Left colon (tissue), 2 donors: ENCODE data around the gene ZBTB44. TPM values are rescaled to one million over a fixed set of nuclear protein-coding genes. Genes with fewer than 3 reads are reported as not detected.
"Not testable (repeated sequence)": the region's sequence is repeated elsewhere in the genome, so short reads cannot be mapped to it uniquely, and the experiment has no call there.

Experiments used
- ATAC-seq: fragments of 200-7000 bp; cut with Tn5 transposase; one replicate; pipeline ENCODE4 v1.9.1; 2020; ENCODE audit warnings: mild to moderate bottlenecking, moderate library complexity
- DNase-seq, 2 donors: peaks; one replicate each; pipeline ENCODE4 v3.0.0-alpha.2; 2020
- intact Hi-C, 2 donors: fragments of 100-400 bp; cut with DNase I in 1 of 2; cut with micrococcal nuclease in 1 of 2; formaldehyde crosslinking; loops; one replicate each; pipeline versions ENCODE4 v1.11.2 to v1.14.0; 2022; cut with DNase I, micrococcal nuclease
- total RNA-seq, 2 donors: library from RNA; stranded (reverse); fragmentation: NEBNext Ultra II Directional; extraction: Animal tissue kit (Norgen Biotek cat#: 25700); gene quantifications; one replicate each; pipeline ENCODE4 v1.2.1, GENCODE V29; 2021
- donor health status: DM: no; HTN: no; CAD: no.
- donor health status: DM: yes; HTN: yes; CAD: no.

The ZBTB44 gene
- total RNA-seq, 2 donors from 2014 or later: 23.3 to 30.2 TPM

DNA sequence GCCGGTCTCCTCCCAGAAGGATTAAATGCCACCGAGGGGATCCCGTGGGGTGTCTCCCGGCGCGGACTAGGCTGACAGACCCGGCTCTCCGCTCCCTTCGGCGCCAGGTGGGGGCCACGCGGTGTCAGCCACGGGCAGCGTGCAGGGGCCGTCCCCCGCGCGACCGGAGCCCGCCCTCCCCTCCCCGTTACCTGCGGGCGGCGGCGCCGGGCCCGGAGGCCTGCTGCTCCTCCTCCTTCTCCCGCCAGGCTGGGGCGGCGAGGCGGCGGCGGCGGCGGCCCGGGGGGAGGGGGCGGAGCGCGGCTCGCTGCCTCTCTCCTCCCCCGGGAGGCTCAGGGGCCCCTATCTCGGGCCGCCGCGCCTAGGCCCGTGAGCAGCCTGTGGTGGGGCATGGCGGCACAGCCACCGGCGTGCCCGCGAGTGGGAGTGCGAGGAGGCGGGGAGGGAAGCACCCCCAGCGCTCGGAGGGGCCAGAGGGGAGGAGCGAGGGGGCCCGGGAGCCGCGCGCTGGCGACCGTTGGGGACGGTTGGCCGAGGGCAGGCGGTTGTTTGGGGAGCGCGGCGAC lies 450 bp downstream of the ZBTB44 start:
- peak; percentile 84 for ATAC-seq
- DNase-seq: peak; percentile 63 to 74
- intact Hi-C loops: no loop called here

DNA sequence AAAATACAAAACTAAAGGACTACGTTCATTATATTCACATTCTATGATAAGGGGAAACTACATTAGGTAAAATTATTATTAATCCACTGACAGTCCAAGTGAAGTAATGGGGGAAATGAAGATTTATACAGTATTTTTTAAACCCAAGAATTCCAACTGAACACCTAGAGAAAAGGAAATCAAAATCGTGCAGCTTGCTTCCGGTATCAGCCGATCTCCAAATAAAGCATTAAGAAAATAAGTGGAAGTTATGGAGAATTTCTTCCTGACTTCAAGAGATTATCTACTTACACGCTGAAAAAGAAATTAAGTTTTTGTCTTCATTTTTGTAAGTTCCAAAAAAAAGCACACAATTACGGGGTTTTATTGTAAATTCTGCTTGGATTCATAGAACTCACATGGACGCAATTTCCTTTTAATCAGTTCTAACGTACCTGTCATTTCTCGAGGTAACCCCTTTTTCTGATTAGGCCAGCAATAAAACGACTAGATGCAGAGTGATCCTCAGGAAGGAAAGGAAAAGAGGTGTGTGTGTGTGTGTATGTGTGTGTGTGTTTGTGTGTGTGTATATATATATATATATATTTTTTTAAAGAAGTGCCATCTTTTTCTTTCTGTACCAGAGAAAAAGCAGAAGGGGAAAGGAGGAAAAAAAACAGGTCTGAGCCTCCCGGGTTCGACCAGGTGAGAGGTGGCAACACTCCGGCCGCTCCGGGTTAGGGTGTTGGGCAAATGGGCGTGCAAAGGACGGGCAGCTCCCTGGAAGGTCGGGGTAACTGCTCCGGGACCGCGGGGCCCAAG lies 1.1 kb downstream of the ZBTB44 start:
- intact Hi-C loops: no loop called here
- ATAC-seq: peak; percentile 45
- DNase-seq: no peak

DNA sequence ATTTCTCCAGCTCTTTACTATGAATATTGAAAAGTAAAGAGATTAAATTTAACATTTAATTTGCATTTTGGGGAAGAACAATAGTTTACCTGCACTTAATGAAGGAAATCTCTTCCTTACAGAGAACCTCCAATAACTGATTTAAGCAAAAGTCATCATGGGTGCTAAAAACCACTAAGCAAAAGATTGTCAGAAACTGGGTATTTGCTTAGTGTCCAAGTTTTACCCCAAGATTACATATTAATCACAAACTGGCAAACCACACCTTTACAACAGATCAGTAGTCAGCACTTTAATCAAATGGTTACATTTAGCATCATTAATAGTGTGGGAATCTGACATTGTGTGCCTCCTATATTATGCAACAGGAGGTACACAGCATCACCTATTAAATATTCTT lies 2.7 kb downstream of the ZBTB44 start:
- intact Hi-C loops: no loop called here
- ATAC-seq (no peak), DNase-seq (no peak)

DNA sequence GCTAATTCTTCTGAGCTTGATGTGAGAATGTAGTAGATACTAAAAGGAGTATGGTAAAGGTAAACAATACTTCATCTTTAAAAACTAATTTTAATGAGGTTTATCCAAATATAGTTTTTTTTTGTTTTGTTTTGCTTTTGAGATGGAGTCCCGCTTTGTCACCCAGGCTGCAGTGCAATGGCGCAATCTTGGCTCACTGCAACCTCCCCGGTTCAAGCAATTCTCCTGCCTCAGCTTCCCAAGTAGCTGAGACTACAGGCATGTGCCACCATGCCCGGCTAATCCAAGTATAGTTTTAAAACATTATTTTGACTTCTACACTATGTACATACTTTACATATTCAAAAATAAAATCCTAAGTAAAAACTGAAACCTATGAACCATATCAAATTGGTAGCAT lies 4.1 kb downstream of the ZBTB44 start:
- no peak for ATAC-seq
- no peak for DNase-seq
- intact Hi-C loops: no loop called here

DNA sequence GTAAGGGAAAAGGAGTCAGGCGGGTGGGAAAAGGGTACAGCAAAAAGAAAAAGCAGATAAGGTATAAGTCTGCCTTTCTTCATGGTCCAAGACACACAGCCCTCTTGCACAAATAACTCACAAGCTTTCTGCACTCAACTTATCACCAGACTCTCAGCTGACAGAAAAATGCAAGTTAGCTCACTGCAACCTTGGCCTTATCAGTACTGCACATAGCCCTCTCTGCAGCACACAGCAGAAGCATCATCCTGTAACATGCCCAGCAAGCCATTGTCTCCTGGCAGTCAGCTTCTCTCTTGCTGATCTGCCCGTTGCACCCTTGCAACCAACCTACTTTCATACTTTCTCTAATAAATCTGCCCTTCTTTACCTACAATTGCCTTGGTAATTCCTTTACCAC lies 5.8 kb downstream of the ZBTB44 start:
- DNase-seq (no peak), ATAC-seq (no peak)
- intact Hi-C loops: no loop called here

DNA sequence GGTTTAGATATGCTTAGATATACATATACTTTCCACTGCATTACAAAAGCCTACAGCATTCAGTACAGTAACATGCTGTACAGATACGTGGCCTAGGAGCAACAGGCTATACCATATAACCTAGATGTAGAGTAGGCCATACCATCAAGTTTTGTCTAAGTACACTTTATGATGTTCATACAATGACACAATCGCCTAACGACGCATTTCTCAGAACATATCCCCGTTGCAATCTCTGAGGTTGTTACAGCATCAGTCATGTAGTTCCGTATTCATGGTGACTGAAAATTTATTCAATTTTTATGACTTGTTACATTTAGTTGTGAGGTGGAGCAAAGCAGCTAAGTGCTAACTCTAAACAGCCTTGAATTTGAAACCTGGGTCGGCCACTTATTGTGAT lies 6.7 kb downstream of the ZBTB44 start:
- no peak for ATAC-seq
- intact Hi-C loops: no loop called here

DNA sequence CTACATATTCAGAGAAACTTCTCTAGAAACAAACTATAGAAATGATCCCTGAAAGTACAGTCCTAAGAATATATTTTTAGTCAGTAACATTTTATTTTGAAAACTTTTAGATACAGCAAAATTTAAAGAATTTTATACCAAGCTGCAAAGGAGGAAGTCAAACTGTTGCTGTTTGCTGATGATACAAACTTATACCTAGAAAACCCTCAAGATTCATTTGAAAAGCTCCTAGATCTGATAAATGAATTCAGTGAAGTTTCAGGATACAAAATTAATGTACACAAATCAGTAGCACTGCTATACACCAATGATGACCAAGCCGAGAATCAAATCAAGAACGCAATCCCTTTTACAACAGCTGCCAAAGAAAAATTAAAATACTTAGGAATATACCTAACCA lies 10.1 kb downstream of the ZBTB44 start:
- ATAC-seq (no peak), DNase-seq (no peak)
- intact Hi-C loops: no loop called here

More for the DNA sequence above, 6.7 kb downstream of the ZBTB44 start:
- DNase-seq: no peak

DNA sequence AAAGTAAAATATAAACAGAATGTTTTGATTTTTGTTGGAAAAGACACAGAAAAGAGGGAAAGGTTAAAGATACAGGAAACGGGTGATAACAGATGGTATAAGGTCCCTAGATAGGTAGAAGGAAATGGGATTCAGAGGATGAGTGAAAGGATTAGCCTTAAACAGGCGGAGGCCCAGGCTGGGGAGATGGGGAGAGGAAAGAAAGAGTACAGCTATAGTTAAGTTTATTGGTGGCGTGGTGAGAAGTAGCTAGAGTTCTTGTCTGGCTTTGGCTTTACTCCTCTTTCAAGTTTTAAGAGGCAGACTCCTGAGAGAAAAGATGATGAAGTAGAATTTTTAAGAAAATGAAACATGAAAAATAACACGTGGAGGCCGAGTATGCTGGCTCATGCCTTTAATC lies 13.7 kb downstream of the ZBTB44 start:
- intact Hi-C loops: no loop called here
- ATAC-seq (no peak), DNase-seq (no peak)

DNA sequence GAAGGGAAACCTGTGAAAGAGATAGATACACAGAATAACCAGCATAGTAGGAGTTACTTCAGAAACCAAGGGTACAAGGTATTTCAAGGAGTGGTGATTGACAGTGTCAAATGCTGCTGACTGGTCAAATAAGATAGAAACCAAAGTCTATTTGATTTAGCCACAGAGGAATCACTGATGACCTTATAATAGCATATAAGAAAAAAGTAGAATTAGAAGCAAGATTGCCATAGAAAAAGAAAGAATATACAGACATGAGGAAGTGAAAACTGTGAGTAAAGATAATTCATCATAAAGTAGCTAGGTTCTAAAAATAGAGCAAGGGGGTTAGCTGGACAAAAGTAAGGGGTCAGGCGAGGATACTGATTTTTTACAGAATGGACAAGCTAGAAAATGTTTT lies 14.2 kb downstream of the ZBTB44 start:
- DNase-seq (no peak), ATAC-seq (no peak)
- intact Hi-C loops: no loop called here

DNA sequence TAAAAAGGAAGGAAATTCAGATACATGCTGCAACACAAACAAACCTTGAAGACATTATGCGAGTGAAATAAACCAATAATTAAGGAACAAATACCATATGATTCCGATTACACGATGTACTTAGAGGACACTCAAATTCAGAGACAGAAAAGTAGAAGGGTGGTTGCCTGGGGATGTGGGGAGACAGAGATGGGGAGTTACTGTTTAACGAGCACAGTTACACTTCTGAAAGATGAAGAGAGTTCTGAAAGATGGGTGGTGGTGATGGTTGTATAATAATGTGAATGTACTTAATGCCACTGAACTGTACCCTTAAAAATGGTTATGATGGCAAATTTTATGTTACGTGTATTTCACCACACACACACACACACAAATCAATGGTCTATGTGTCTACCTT lies 14.7 kb downstream of the ZBTB44 start:
- DNase-seq: no peak
- intact Hi-C loops: no loop called here
- no peak for ATAC-seq

DNA sequence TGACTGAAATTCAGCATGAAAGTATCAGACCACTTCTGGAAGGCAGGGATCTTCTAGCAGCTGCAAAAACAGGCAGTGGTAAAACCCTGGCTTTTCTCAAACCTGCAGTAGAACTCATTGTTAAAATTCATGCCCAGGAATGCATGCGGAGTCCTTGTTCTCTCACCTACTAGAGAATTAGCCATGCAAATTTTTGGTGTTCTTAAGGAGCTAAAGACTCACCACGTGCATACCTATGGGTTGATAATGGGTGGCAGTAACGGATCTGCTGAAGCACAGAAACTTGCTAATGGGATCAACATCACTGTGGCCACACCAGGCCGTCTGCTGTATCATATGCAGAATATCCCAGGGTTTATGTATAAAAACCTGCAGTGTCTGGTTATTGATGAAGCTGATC lies 19.1 kb downstream of the ZBTB44 start:
- no peak for DNase-seq
- intact Hi-C loops: no loop called here
- no peak for ATAC-seq

DNA sequence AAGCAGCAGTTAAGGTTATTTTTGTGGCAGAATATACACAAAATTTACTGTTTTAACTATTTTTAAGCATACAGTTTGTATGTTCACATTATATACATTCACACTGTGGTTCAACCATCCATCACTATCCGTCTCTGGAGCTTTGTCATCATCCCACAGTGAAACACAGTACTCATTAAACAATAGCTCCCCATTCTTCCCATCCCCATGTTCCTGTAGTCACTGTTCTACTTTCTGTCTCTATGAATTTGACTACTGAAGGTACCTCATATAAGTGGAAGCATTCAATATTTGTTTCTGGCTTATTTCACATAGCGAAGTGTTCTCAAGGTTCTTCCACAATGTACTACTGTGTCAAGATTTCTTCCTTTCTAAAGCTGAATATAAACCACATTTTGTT lies 32.6 kb downstream of the ZBTB44 start:
- ATAC-seq: no peak

DNA sequence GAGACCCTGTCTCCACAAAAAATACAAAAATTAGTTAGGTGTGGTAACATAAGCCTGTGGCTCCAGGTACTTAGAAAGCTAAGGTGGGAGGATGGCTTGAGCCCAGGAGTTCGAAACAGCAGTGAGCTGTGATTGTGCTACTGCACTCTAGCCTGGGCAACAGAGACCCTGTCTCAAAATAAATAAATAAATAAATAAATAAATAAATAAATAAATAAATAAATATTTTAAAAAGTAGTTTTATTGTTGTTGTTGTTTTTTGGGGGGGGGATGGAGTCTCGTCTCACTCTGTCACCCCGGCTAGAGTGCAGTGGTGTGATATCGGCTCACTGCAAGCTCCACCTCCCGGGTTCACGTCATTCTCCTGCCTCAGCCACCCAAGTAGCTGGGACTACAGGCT lies 33.4 kb downstream of the ZBTB44 start:
- ATAC-seq, intact Hi-C loops, DNase-seq: not testable (repeated sequence)

More for the DNA sequence above, 32.6 kb downstream of the ZBTB44 start:
- intact Hi-C loops: no loop called here
- no peak for DNase-seq

DNA sequence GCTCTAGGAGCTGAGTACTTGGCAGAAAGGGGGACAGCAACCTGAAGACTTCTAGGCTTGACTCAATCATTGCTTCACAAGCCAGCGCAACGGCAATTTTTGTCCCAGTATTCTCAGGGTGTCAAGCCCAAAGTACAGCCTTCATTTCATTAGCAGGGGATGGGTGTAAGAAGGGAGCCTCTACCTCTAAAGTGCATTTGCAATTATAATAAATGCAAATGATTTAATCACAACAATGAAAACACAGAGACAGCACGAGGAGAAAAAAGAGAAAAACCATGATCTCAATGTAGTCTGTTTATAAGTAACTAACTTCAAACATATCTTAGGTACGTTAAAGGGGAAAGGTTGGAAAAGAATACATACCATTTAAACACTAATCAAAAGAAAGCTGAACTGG lies 34.7 kb downstream of the ZBTB44 start:
- ATAC-seq: no peak
- no peak for DNase-seq
- intact Hi-C loops: no loop called here

DNA sequence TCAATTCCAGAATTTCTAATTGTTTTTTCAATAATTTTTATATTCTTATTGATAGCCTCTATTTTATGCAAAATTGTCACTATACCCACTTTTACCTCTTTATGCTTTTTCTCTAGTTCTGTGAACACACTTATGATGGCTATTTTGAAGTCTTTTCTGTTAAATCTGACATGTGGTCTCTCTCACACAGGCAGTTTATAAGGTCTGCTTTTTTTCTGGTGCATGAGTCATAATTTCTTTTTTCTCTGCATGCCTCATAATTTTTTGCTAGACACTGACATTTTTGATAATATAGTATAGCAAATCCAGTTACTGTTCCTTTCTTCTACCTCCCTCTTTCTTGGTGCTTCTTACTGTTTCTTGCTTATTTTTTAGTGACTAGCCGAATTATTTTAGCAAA lies 36.0 kb downstream of the ZBTB44 start:
- ATAC-seq (no peak), DNase-seq (no peak)
- intact Hi-C loops: no loop called here

DNA sequence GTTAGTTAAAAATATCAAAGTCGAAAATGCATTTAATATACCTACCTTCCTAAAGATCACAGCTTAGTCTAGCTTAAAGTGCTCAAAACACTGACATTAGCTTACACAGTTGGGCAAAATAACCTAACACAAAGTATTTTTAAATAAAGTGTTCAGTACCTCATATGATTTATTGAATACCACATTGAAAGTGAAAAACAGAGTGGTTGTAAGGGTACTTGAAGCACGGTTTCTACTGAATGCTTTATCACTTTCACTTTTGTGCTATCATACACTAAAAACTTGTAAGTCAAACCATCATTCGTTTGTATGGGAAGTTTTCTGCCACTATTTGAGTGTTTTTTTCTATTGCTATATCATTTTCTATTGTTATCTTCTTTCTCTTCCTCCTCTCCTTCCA lies 36.6 kb downstream of the ZBTB44 start:
- intact Hi-C loops: no loop called here
- no peak for DNase-seq
- no peak for ATAC-seq

DNA sequence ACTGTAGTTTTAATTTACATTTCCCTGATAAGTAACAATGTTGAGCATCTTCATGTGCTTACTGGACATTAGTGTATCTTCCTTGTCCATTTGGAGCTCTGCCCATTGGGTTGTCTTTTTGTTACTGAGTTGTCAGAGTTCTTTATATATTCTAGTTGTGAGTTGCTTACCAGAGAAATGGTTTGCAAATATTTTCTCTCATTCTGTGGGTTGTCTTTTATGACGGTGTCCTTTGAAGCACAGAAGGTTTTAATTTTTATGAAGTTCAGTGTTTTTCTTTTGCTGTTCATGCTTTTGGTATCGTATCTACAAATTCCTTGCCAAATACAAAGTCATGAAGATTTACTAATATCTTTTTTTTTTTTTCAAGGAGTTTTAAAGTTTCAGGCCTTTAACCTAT lies 42.4 kb downstream of the ZBTB44 start:
- intact Hi-C loops: no loop called here
- ATAC-seq: no peak
- DNase-seq: no peak

DNA sequence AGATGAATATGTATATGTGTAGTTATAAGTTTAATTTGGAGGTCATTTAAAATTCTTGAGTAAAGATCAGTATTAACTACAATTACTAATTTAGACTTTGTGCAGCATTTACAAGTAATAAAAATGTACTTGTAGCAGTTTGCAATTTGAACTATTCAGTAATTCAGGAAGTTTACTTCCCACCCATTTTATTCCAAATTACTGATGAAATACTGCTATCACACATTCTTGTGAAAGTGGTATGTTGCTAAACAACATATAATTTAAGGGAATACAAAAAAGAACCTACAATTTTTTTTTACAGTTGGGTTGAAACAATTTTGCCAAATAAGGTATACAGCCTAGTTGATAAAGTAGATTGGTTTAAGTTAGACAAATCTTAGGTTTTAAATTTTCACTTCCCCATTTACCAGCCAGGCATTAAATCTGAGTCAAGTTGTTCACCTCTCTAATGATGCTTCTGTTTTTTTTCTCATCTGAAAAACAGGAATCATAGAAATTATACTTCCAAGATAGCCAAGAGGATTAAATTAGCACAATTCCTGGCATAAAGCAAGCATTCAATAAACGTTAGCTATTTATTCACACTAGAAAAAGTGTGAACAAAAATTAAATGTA lies 45.3 kb downstream of the ZBTB44 start:
- intact Hi-C loops: no loop called here
- DNase-seq (no peak), ATAC-seq (no peak)

DNA sequence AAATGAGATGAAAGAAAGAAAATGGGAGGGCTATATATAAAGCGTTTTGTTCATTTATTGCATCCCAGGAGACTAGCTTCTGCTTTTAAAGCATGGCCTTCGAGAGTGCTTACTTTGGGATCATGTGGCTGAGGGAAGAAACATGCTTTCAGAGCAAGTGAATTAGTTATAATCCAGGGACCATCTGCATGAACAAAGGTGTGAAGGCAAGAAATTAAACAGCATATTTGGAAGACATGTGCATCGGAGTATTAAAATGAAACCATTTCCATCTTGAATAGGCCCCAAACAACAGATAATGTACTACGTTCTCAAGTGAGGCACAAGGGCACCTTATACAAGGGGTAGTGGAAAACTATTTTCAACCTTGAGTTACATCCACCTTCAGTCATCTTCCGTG lies 51.4 kb downstream of the ZBTB44 start:
- no peak for DNase-seq
- no peak for ATAC-seq
- intact Hi-C loops: no loop called here

DNA sequence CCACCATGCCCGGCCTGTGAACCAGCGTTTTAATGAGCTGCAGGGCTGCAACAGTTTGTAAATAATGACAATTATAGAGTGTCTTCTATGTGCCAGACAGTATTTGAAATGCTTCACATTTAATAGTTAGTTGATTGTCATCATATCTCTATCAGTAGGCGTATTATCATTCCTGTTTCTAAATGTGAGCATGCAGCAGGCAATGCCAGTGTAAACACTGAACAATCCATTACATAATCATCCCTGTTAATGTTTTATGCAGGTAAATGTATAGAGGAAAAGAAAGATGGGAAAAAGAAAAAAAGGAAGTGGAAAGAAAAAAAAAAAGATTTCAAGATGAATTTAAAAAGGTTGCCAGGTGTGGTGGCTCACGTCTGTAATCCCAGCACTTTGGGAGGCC lies 52.3 kb downstream of the ZBTB44 start:
- DNase-seq: no peak
- intact Hi-C loops: no loop called here
- peak; percentile 92 for ATAC-seq

DNA sequence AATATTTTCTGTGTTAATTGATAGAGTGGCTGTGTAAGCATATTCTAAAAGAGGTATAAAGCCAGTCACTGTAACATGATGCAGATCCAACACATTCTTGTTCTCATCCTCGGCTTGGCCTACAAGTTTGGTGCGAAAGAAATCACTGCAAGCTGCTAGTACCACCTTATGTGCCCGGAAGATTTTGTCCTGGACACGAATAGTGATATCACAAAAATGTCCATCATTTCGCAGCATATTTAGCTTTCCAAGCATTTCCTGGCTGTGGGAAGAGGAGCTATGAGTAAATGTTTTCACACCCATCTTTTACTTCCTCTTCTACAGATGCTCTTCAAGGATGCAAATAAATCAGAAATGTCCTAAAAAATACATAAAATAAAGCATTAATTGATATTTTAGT lies 53.1 kb downstream of the ZBTB44 start:
- DNase-seq (no peak), ATAC-seq (no peak)
- intact Hi-C loops: no loop called here
